ENCODE data around the gene ELAPOR2.
A peak's percentile ranks its signal among the peaks of the same experiment; 100 is the strongest.
"Not testable (repeated sequence)": the region's sequence is repeated elsewhere in the genome, so short reads cannot be mapped to it uniquely, and the experiment has no call there.

Gene ELAPOR2

DNA sequence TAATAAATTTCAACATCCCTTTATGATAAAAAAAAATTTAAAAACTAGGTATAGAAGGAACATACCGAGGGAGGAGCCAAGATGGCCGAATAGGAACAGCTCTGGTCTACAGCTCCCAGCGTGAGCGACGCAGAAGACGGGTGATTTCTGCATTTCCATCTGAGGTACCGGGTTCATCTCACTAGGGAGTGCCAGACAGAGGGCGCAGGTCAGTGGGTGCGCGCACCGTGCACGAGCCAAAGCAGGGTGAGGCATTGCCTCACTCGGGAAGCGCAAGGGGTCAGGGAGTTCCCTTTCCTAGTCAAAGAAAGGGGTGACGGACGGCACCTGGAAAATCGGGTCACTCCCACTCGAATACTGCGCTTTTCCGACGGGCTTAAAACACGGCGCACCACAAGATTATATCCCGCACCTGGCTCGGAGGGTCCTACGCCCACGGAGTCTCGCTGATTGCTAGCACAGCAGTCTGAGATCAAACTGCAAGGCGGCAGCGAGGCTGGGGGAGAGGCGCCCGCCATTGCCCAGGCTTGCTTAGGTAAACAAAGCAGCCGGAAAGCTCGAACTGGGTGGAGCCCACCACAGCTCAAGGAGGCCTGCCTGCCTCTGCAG lies 19.7 kb downstream of the ELAPOR2 start:
- peak overlapping the region; percentile 53 for H3K4me2 ChIP-seq (ENCODE audit: low read length)
- H3K4me1 ChIP-seq; H3K9ac ChIP-seq; H3K79me2 ChIP-seq; H3K9me3 ChIP-seq (ENCODE audit: control insufficient read depth, low read length); H3K27me3 ChIP-seq (ENCODE audit: control insufficient read depth, insufficient read depth, low read length); H2AFZ ChIP-seq; H3K27ac ChIP-seq; H3K36me3 ChIP-seq (ENCODE audit: control insufficient read depth, insufficient read depth, low read length): not testable (repeated sequence)
- peak overlapping the region; percentile 57 for H3K4me3 ChIP-seq (ENCODE audit: low read depth, low read length)

GRCh38 chr7:87038993-87039690 lies 20.3 kb downstream of the ELAPOR2 start:
- TF ChIP-seq CTCF (IDR thresholded peaks at IDR 0.05) = no peak
- Histone ChIP-seq H3K9ac (no peak overlapping the region), H3K4me2 (ENCODE audit: low read length) (peak overlapping the region; percentile 53), H3K36me3 (ENCODE audit: control insufficient read depth, insufficient read depth, low read length) (no peaks in the 10 kb centered on the region), H2AFZ (no peak overlapping the region), H3K27ac (no peak overlapping the region), H3K4me1 (no peaks in the 10 kb centered on the region), H3K9me3 (ENCODE audit: control insufficient read depth, low read length) (no peaks in the 10 kb centered on the region), H3K4me3 (ENCODE audit: low read depth, low read length) (peak overlapping the region; percentile 57), H3K79me2 (peaks cover 6% of the 10 kb centered on the region), H3K27me3 (ENCODE audit: control insufficient read depth, insufficient read depth, low read length) (no peaks in the 10 kb centered on the region)

GRCh38 chr7:87036985-87037384 lies 22.5 kb downstream of the ELAPOR2 start:
- H3K27ac ChIP-seq = no peak overlapping the region
- H3K36me3 ChIP-seq (ENCODE audit: control insufficient read depth, insufficient read depth, low read length) = no peaks in the 10 kb centered on the region
- H3K79me2 ChIP-seq = peaks cover 6% of the 10 kb centered on the region
- no peak overlapping the region for H3K4me3 ChIP-seq (ENCODE audit: low read depth, low read length)
- H3K4me1 ChIP-seq = no peaks in the 10 kb centered on the region
- no peak overlapping the region for H3K9ac ChIP-seq
- H3K9me3 ChIP-seq (ENCODE audit: control insufficient read depth, low read length) = no peaks in the 10 kb centered on the region
- no peaks in the 10 kb centered on the region for H3K27me3 ChIP-seq (ENCODE audit: control insufficient read depth, insufficient read depth, low read length)
- TF ChIP-seq CTCF (IDR thresholded peaks at IDR 0.05) = no peak
- H3K4me2 ChIP-seq (ENCODE audit: low read length) = no peak overlapping the region
- H2AFZ ChIP-seq = no peak overlapping the region

DNA sequence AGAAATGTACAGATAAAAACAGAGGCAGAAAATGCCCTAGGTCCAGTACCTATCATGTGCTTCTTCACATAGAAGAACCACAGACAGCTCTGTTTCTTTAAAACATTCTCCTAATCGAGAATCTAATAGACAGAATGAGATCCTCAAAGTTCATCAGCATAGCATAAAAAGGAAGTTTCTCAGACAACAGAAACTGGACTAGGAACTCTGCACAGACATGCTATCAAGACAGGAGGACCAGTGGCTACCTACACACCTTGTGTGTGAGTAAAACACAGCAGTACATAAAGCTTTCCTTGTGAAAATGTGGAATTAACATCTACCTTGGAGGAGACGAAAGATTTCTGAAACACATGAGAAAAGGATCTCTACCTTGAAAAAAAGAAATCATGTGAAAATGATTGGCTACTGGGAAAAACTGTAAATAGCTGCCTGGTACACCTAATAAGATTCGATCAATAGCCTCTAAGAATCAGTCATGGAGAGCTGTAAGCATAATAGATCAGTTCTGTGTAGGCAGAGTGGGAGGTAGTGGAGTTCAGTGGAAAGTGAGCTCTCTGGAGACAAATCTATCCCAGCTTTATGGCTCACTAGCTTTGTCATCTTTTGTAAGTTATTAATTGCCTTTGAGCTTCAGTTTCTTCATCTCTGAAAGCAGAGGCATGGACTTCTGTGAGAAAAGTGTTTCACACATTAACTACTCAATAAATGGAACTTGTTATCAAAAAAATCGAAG lies 26.7 kb downstream of the ELAPOR2 start:
- Histone ChIP-seq H3K4me1 (no peaks in the 10 kb centered on the region), H3K4me2 (ENCODE audit: low read length) (no peak overlapping the region), H3K9ac (no peak overlapping the region), H3K9me3 (ENCODE audit: control insufficient read depth, low read length) (no peaks in the 10 kb centered on the region), H3K36me3 (ENCODE audit: control insufficient read depth, insufficient read depth, low read length) (no peaks in the 10 kb centered on the region), H3K27ac (no peak overlapping the region), H3K27me3 (ENCODE audit: control insufficient read depth, insufficient read depth, low read length) (no peaks in the 10 kb centered on the region), H3K4me3 (ENCODE audit: low read depth, low read length) (no peak overlapping the region), H3K79me2 (peaks cover 8% of the 10 kb centered on the region), H2AFZ (no peak overlapping the region)
- no peak for TF ChIP-seq CTCF (IDR thresholded peaks at IDR 0.05)

DNA sequence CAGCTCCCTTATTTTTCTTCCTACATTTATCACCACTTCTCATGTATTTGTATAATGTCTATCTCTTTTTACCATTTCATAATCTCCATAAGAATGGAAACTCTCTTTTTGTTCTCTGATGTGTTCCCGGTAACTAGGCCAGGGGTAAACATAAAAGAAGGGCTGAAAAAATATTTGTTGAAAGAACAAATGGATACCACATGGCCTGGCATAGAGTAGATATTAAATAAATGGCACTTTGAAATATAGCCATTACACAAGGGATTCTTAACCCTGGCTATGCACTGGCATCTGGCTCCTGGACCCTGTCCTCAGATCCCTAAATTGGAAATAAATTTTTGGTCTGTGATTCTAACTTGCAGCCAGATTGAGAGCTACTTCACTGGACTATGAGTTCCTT lies 30.4 kb downstream of the ELAPOR2 start:
- Histone ChIP-seq H3K79me2 (peaks cover 6% of the 10 kb centered on the region), H3K36me3 (ENCODE audit: control insufficient read depth, insufficient read depth, low read length) (no peaks in the 10 kb centered on the region), H3K4me2 (ENCODE audit: low read length) (no peak overlapping the region), H3K9ac (no peak overlapping the region), H3K4me3 (ENCODE audit: low read depth, low read length) (no peak overlapping the region), H2AFZ (no peak overlapping the region), H3K4me1 (no peaks in the 10 kb centered on the region), H3K27ac (no peak overlapping the region), H3K9me3 (ENCODE audit: control insufficient read depth, low read length) (no peaks in the 10 kb centered on the region), H3K27me3 (ENCODE audit: control insufficient read depth, insufficient read depth, low read length) (no peaks in the 10 kb centered on the region)
- no peak for TF ChIP-seq CTCF (IDR thresholded peaks at IDR 0.05)

All from parathyroid adenoma (tissue), 2 donors.